ENCODE results near the gene ADIG.

The ADIG gene

GRCh38 chr20:38551056-38551626, 29.9 kb upstream of the ADIG start:
- WGBS (ENCODE audit: insufficient coverage, insufficient read length), result no CpG with 5 or more reads among the region's 7 CpGs
- Histone ChIP-seq H3K36me3 (ENCODE audit: control insufficient read depth, insufficient read depth, low read length) (peaks cover 6% of the 10 kb centered on the region; the same call in 1 of the 2 replicates), H3K4me1 (ENCODE audit: control insufficient read depth, insufficient read depth, low read length) (no peaks in the 10 kb centered on the region), H3K4me3 (ENCODE audit: low read length) (no peak overlapping the region), H3K27me3 (ENCODE audit: control insufficient read depth, insufficient read depth, low read length) (no peaks in the 10 kb centered on the region), H3K9me3 (ENCODE audit: control insufficient read depth, insufficient read depth, low read length) (no peaks in the 10 kb centered on the region), H3K27ac (ENCODE audit: low read length) (no peak overlapping the region)
- DNase-seq (ENCODE audit: low read depth, low spot score), result no peak

- WGBS (ENCODE audit: insufficient coverage, insufficient read length), result 100% methylated on average over 1 of the region's 2 CpGs
- no peak for DNase-seq (ENCODE audit: low read depth, low spot score)
- H3K4me3 ChIP-seq (ENCODE audit: low read length), result no peak overlapping the region
- no peaks in the 10 kb centered on the region for H3K4me1 ChIP-seq (ENCODE audit: control insufficient read depth, insufficient read depth, low read length)
- no peaks in the 10 kb centered on the region for H3K9me3 ChIP-seq (ENCODE audit: control insufficient read depth, insufficient read depth, low read length)
- H3K27ac ChIP-seq (ENCODE audit: low read length), result no peak overlapping the region
- peaks cover 6% of the 10 kb centered on the region; the same call in 1 of the 2 replicates for H3K36me3 ChIP-seq (ENCODE audit: control insufficient read depth, insufficient read depth, low read length)
- H3K27me3 ChIP-seq (ENCODE audit: control insufficient read depth, insufficient read depth, low read length), result no peaks in the 10 kb centered on the region
Measured at GRCh38 chr20:38554986-38555385, 26.0 kb upstream of the ADIG start.

- Histone ChIP-seq H3K27me3 (ENCODE audit: control insufficient read depth, insufficient read depth, low read length) (no peaks in the 10 kb centered on the region), H3K9me3 (ENCODE audit: control insufficient read depth, insufficient read depth, low read length) (no peaks in the 10 kb centered on the region), H3K36me3 (ENCODE audit: control insufficient read depth, insufficient read depth, low read length) (peaks cover 6% of the 10 kb centered on the region; the same call in 1 of the 2 replicates), H3K4me3 (ENCODE audit: low read length) (no peak overlapping the region), H3K4me1 (ENCODE audit: control insufficient read depth, insufficient read depth, low read length) (no peaks in the 10 kb centered on the region), H3K27ac (ENCODE audit: low read length) (no peak overlapping the region)
- DNase-seq (ENCODE audit: low read depth, low spot score), result no peak
Measured at GRCh38 chr20:38555395-38555794, 25.6 kb upstream of the ADIG start.

GRCh38 chr20:38557174-38557573, 23.8 kb upstream of the ADIG start:
- Histone ChIP-seq H3K4me3 (ENCODE audit: low read length) (no peak overlapping the region), H3K27ac (ENCODE audit: low read length) (no peak overlapping the region), H3K9me3 (ENCODE audit: control insufficient read depth, insufficient read depth, low read length) (no peaks in the 10 kb centered on the region), H3K36me3 (ENCODE audit: control insufficient read depth, insufficient read depth, low read length) (no peaks in the 10 kb centered on the region; the same call in 1 of the 2 replicates), H3K27me3 (ENCODE audit: control insufficient read depth, insufficient read depth, low read length) (no peaks in the 10 kb centered on the region), H3K4me1 (ENCODE audit: control insufficient read depth, insufficient read depth, low read length) (no peaks in the 10 kb centered on the region)
- no CpG with 5 or more reads among the region's 2 CpGs for WGBS (ENCODE audit: insufficient coverage, insufficient read length)
- no peak for DNase-seq (ENCODE audit: low read depth, low spot score)

GRCh38 chr20:38558596-38559360, 22.2 kb upstream of the ADIG start:
- Histone ChIP-seq H3K4me3 (ENCODE audit: low read length) (no peak overlapping the region), H3K36me3 (ENCODE audit: control insufficient read depth, insufficient read depth, low read length) (no peaks in the 10 kb centered on the region), H3K4me1 (ENCODE audit: control insufficient read depth, insufficient read depth, low read length) (no peaks in the 10 kb centered on the region), H3K9me3 (ENCODE audit: control insufficient read depth, insufficient read depth, low read length) (no peaks in the 10 kb centered on the region), H3K27me3 (ENCODE audit: control insufficient read depth, insufficient read depth, low read length) (no peaks in the 10 kb centered on the region), H3K27ac (ENCODE audit: low read length) (no peak overlapping the region)
- no peak for DNase-seq (ENCODE audit: low read depth, low spot score)
- no CpG with 5 or more reads among the region's 3 CpGs for WGBS (ENCODE audit: insufficient coverage, insufficient read length)

GRCh38 chr20:38559764-38560163, 21.2 kb upstream of the ADIG start:
- no peak for DNase-seq (ENCODE audit: low read depth, low spot score)
- no peak overlapping the region for H3K27ac ChIP-seq (ENCODE audit: low read length)
- H3K4me3 ChIP-seq (ENCODE audit: low read length), result no peak overlapping the region
- H3K9me3 ChIP-seq (ENCODE audit: control insufficient read depth, insufficient read depth, low read length), result no peaks in the 10 kb centered on the region
- peaks cover 2% of the 10 kb centered on the region; the same call in 1 of the 2 replicates for H3K27me3 ChIP-seq (ENCODE audit: control insufficient read depth, insufficient read depth, low read length)
- WGBS (ENCODE audit: insufficient coverage, insufficient read length), result 100% methylated on average over 1 of the region's 3 CpGs
- H3K4me1 ChIP-seq (ENCODE audit: control insufficient read depth, insufficient read depth, low read length), result no peaks in the 10 kb centered on the region
- H3K36me3 ChIP-seq (ENCODE audit: control insufficient read depth, insufficient read depth, low read length), result no peaks in the 10 kb centered on the region

- H3K27ac ChIP-seq (ENCODE audit: low read length), result no peak overlapping the region
- no CpG with 5 or more reads among the region's 6 CpGs for WGBS (ENCODE audit: insufficient coverage, insufficient read length)
- H3K4me3 ChIP-seq (ENCODE audit: low read length), result no peak overlapping the region
- DNase-seq (ENCODE audit: low read depth, low spot score), result no peak
- H3K27me3 ChIP-seq (ENCODE audit: control insufficient read depth, insufficient read depth, low read length), result peaks cover 2% of the 10 kb centered on the region; the same call in 1 of the 2 replicates
- H3K36me3 ChIP-seq (ENCODE audit: control insufficient read depth, insufficient read depth, low read length), result no peaks in the 10 kb centered on the region
- H3K9me3 ChIP-seq (ENCODE audit: control insufficient read depth, insufficient read depth, low read length), result no peaks in the 10 kb centered on the region
- H3K4me1 ChIP-seq (ENCODE audit: control insufficient read depth, insufficient read depth, low read length), result no peaks in the 10 kb centered on the region
Measured at GRCh38 chr20:38563802-38564431, 17.1 kb upstream of the ADIG start.

GRCh38 chr20:38564680-38565079, 16.3 kb upstream of the ADIG start:
- Histone ChIP-seq H3K36me3 (ENCODE audit: control insufficient read depth, insufficient read depth, low read length) (no peaks in the 10 kb centered on the region), H3K27me3 (ENCODE audit: control insufficient read depth, insufficient read depth, low read length) (peaks cover 2% of the 10 kb centered on the region; the same call in 1 of the 2 replicates), H3K9me3 (ENCODE audit: control insufficient read depth, insufficient read depth, low read length) (no peaks in the 10 kb centered on the region), H3K4me3 (ENCODE audit: low read length) (no peak overlapping the region), H3K27ac (ENCODE audit: low read length) (no peak overlapping the region), H3K4me1 (ENCODE audit: control insufficient read depth, insufficient read depth, low read length) (no peaks in the 10 kb centered on the region)
- no peak for DNase-seq (ENCODE audit: low read depth, low spot score)
- no CpG with 5 or more reads among the region's 1 CpG for WGBS (ENCODE audit: insufficient coverage, insufficient read length)

GRCh38 chr20:38566036-38566598, 14.9 kb upstream of the ADIG start:
- DNase-seq (ENCODE audit: low read depth, low spot score), result no peak
- Histone ChIP-seq H3K27ac (ENCODE audit: low read length) (no peak overlapping the region), H3K27me3 (ENCODE audit: control insufficient read depth, insufficient read depth, low read length) (peaks cover 2% of the 10 kb centered on the region; the same call in 1 of the 2 replicates), H3K36me3 (ENCODE audit: control insufficient read depth, insufficient read depth, low read length) (no peaks in the 10 kb centered on the region), H3K4me3 (ENCODE audit: low read length) (no peak overlapping the region), H3K9me3 (ENCODE audit: control insufficient read depth, insufficient read depth, low read length) (no peaks in the 10 kb centered on the region), H3K4me1 (ENCODE audit: control insufficient read depth, insufficient read depth, low read length) (no peaks in the 10 kb centered on the region)
- no CpG with 5 or more reads among the region's 6 CpGs for WGBS (ENCODE audit: insufficient coverage, insufficient read length)

GRCh38 chr20:38569747-38570525, 11.1 kb upstream of the ADIG start:
- Histone ChIP-seq H3K4me1 (ENCODE audit: control insufficient read depth, insufficient read depth, low read length) (no peaks in the 10 kb centered on the region), H3K9me3 (ENCODE audit: control insufficient read depth, insufficient read depth, low read length) (no peaks in the 10 kb centered on the region), H3K36me3 (ENCODE audit: control insufficient read depth, insufficient read depth, low read length) (peaks cover 2% of the 10 kb centered on the region; the same call in 1 of the 2 replicates), H3K27ac (ENCODE audit: low read length) (no peak overlapping the region), H3K4me3 (ENCODE audit: low read length) (no peak overlapping the region), H3K27me3 (ENCODE audit: control insufficient read depth, insufficient read depth, low read length) (no peaks in the 10 kb centered on the region)
- WGBS (ENCODE audit: insufficient coverage, insufficient read length), result no CpG with 5 or more reads among the region's 5 CpGs
- DNase-seq (ENCODE audit: low read depth, low spot score), result no peak
